WI38 (cell line): ENCODE measurements around the gene SLC27A1.
A peak's percentile ranks its signal among the peaks of the same experiment; 100 is the strongest.

Experiments
- H3K4me3 ChIP-seq: 2 replicates; pipeline ENCODE4 v1.5.1; 2011; ENCODE audit warnings: low read depth, mild to moderate bottlenecking, control low read depth, low read length
- TF ChIP-seq, protein P1 (sequence below): IDR thresholded peaks from 2 replicates; pipeline ENCODE4 v1.5.1; 2012; ENCODE audit warnings: low read depth, mild to moderate bottlenecking, control low read depth, low read length

SLC27A1 gene

DNA sequence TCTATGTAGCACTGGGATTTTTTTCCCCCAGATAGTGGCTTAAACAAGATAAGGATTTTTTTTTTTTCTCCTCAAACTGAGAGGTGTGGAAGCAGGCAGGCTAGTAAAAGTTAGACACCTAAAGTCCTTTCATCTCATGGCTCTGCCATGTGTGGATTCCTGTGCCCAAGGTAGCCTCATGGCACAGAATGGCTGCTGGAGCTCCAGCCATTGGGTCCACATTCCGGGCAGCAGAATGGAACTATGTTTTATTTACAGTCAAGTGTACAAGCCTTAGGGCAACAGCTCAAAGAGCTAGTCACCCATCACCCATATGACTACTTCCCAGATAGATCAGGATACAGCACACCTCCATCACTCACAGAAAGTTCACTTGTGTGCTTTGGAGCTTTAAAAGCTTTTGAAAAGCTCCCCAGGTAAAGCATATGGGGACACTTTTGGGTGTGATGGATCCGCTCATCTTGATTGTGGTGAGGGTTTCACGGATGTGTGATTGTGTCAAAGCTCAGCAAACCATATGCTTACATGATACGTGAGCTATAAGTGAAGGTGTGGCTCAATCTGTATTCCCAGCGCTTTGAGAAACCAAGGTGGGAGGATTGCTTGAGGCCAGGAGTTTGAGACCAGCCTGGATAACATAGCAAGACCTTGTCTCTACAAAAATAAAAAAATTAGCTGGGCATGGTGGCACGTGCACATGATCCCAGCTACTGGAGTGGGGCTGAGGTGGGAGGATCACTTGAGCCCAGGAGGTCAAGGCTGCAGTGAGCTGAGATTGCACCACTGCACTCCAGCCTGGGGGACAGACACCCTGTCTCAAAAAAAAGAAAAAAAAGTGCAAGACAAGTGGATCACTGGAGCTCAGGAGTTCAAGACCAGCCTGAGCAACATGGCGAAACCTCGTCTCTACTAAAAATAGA is 59.2 kb downstream of the SLC27A1 start:
- TF ChIP-seq, protein P1, sequence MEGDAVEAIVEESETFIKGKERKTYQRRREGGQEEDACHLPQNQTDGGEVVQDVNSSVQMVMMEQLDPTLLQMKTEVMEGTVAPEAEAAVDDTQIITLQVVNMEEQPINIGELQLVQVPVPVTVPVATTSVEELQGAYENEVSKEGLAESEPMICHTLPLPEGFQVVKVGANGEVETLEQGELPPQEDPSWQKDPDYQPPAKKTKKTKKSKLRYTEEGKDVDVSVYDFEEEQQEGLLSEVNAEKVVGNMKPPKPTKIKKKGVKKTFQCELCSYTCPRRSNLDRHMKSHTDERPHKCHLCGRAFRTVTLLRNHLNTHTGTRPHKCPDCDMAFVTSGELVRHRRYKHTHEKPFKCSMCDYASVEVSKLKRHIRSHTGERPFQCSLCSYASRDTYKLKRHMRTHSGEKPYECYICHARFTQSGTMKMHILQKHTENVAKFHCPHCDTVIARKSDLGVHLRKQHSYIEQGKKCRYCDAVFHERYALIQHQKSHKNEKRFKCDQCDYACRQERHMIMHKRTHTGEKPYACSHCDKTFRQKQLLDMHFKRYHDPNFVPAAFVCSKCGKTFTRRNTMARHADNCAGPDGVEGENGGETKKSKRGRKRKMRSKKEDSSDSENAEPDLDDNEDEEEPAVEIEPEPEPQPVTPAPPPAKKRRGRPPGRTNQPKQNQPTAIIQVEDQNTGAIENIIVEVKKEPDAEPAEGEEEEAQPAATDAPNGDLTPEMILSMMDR: no peak
- H3K4me3 ChIP-seq: no peak overlapping the region

DNA sequence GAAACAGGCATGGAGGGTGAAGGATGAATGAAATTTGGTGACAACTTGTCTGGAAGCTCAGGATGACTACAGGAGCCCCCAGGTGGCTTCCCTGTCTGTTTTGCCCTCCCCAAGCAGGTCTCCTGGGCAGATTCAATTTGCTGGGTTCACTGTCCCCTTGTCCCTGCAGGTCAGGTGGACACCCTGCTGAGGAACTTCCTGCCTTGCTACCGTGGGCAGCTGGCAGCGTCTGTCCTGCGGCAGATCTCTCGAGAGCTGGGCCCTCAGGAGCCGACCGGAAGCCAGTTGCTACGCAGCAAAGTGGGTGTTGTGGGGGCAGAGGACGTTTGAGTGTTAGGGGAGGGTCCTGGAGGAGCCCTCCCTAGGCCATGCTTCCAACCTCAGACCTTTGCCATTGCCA is 60.3 kb downstream of the SLC27A1 start:
- no peak overlapping the region for H3K4me3 ChIP-seq
- TF ChIP-seq, protein P1: no peak

DNA sequence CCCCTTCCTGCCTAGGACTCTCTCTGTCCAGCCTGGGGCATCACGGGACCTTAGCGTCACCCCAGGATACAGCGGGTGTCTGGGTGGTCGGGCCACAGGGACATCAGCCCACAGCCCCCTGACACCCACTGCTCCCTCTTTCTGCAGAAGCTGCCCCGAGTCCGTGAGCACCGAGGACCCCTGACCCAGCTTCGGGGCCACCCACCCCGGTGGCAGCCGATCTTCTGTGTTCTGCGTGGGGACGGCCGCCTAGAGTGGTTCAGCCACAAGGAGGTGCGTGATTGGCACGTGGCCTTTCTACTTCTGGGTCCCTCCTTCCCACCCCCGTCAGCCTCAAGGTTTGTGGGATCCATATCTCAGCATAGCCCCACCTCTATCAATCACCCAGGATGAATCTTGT is 61.8 kb downstream of the SLC27A1 start:
- TF ChIP-seq, protein P1: no peak

DNA sequence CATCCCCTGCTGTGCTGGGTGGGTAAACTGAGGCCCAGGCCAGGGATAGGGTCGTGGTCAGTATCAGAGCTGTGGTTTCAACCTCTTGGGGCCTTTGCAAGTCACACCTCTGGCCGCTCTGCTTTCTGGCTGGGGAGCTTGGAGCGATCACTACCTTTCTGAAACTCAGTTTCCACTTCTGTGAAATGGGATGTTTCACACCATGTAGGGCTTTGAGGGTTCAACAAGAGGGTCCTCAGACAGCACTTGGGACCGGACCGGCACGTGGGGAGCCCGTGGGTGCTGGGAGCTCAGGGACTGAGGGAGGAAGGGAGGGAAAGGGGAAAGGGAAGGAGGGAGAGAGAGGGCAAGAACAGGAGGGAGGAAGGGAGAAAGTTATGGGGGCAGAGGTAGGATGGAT is 62.2 kb downstream of the SLC27A1 start:
- TF ChIP-seq, protein P1: no peak
- no peak overlapping the region for H3K4me3 ChIP-seq

More for the DNA sequence above, 61.8 kb downstream of the SLC27A1 start:
- H3K4me3 ChIP-seq: no peak overlapping the region

DNA sequence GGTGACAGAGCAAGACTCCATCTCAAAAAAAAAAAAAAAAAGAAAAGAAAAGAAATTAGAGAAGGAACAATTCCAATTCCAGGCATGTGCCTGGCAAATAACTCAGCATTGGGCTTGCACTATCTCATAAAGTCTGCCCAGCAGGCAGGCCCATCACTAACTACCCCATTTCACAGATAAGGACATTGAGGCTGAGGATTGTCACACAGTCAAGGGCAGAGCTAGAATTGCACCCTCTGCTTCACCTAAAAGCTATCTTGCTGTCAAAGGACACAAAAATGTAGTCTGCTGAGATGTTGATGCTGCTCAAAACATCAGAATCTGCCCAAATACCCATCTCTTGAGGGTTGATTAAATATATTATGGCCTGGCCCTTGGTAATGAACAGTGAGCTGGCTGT is 64.4 kb downstream of the SLC27A1 start:
- TF ChIP-seq, protein P1: no peak
- no peak overlapping the region for H3K4me3 ChIP-seq

DNA sequence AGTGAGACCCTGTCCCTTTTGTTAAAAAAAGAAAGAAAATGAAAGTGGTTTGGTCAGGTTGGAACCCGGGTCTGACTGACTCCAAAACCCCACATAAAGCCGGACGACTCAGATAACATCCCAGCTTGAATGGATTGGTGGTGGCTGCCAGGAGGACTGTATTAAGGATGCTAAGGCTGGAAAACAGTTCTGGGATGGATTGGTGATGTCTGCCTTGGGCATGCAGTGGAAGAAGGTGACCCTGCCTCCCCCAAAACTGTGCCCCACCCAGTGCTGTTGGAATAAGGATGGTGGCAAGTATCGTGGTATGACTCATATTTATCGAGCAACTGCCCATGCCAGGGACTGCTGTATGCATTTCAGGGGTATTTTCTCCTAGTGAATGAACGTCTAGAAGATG is 66.6 kb downstream of the SLC27A1 start:
- TF ChIP-seq, protein P1: no peak
- H3K4me3 ChIP-seq: no peak overlapping the region

DNA sequence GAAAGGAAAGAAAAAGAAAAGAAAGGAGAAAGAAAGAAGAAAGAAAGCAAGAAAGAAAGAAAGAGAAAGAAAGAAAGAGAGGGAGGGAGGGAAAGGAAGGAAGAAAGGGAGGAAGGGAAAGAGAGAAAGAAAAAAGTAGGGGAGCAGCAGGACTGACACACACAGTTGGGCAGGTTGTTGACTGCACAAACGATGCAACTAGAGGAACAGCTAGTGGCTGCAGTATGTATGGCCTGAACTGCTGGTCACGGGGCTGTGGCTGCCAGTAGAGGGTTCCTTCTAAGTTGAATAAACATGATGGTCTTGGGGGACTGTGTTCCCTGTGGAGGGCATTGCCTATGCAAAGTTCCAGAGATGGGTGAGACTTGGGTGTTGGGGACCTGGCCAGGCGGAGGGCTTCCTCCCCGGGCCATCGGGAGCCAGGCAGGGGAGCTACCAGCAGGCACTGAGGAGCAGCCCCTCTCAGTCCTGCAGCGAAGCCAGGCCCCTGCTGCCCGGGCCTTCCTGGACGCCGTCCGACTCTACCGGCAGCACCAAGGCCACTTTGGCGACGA is 68.4 kb downstream of the SLC27A1 start:
- TF ChIP-seq, protein P1: no peak

More for the DNA sequence above, 68.4 kb downstream of the SLC27A1 start:
- H3K4me3 ChIP-seq: peak overlapping the region; percentile 60
